Fibroblast of mammary gland (primary cell): Measurements from ENCODE around the gene COL5A3.
"Not testable (repeated sequence)": the region's sequence is repeated elsewhere in the genome, so short reads cannot be mapped to it uniquely, and the experiment has no call there.

Experiments used
- DNase-seq: peaks from one replicate; pipeline ENCODE4 v3.0.0-alpha.2; 2010; ENCODE audit warnings: low read depth
- H3K4me3 ChIP-seq: 2 replicates; pipeline ENCODE4 v1.5.1; 2011; ENCODE audit warnings: low read depth, mild to moderate bottlenecking, low read length, moderate library complexity; ENCODE audit not compliant: control insufficient read depth
- TF ChIP-seq, protein P1 (sequence below): conservative IDR thresholded peaks from 2 replicates; pipeline ENCODE4 v1.5.1; 2011; ENCODE audit warnings: low read depth, low read length, inconsistent platforms; ENCODE audit not compliant: control insufficient read depth, insufficient read depth

COL5A3 gene

DNA sequence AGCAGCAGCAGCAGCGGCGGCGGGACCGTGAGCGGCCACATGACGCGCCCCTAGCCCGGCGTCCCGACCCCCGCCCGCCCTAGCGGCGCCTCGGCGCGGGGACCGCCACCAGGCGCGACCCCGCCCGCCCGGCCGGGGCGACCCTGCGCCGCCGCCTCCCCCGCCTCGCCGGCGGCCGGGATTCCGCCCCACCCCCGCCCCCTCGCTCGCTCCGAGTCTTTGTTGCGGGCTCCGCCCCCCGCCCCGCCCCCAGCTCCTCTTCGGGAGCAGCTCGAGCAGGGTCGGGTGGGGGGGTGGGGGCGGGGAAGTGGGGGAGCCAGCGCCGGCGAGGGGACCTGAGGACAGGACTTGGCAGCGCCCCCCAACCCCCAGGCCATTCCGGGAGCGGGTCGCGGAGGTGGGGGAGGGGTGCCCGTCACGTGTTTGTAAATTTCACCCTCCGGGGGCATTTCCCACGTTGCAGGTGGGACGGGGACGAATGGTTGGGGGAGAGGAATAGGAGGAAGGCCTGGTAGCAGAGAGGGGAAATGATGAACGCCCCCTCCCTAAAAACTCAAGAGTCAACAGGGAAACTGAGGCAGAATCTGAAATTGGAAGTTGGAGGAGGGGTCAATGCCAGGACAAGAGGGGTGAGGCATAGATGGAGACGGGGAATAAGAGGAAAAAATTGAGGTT is 73.8 kb downstream of the COL5A3 start, which contains the start of gene OLFM2:
Gene OLFM2 (minus strand): TSS at position 190 of the 675 bp plus-strand sequence. CDS start 149 bp downstream, at position 41.
- no peak for DNase-seq
- TF ChIP-seq, protein P1, sequence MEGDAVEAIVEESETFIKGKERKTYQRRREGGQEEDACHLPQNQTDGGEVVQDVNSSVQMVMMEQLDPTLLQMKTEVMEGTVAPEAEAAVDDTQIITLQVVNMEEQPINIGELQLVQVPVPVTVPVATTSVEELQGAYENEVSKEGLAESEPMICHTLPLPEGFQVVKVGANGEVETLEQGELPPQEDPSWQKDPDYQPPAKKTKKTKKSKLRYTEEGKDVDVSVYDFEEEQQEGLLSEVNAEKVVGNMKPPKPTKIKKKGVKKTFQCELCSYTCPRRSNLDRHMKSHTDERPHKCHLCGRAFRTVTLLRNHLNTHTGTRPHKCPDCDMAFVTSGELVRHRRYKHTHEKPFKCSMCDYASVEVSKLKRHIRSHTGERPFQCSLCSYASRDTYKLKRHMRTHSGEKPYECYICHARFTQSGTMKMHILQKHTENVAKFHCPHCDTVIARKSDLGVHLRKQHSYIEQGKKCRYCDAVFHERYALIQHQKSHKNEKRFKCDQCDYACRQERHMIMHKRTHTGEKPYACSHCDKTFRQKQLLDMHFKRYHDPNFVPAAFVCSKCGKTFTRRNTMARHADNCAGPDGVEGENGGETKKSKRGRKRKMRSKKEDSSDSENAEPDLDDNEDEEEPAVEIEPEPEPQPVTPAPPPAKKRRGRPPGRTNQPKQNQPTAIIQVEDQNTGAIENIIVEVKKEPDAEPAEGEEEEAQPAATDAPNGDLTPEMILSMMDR = no peak
- no peak within 1 kb of the TSS for H3K4me3 ChIP-seq

DNA sequence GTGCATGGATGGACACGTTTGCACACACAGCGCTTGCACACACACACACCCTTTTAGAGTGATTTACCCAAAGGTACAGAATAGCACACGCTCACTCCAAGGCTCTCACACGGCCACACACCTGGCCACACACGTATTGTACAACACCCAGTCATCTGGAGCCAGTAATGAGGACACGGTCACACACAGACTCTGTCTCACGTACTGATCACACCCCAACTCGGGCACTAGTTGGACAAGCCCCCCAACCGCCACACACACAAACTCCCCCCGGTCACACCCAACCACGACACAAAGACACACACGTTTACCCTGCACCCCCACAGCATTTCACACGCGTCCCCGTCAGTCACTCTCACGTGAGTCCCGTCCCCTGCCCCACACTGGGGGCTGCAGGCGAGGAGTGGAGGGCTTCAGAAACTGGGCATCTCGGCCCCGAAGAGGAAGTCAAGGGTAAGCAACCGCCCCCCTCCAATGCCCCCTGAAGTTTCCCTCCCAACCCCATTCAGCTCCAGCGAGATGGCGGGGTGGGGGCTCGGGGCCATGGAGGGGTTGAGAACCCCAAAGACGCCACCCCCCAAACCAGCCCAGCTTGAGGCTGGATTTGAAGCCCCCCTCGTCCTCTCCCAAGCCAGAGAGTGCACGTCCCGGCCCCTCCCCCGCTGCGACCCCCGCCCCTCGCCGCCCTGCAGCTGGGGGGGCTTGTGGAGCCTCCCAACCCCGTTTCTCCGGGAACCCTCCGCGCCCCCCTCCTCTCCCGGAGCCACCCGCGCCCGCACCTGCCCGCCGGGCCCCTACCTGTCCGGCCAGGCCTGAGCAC is 74.6 kb downstream of the COL5A3 start:
- H3K4me3 ChIP-seq = no peak overlapping the region
- TF ChIP-seq, protein P1 = no peak
- no peak for DNase-seq

DNA sequence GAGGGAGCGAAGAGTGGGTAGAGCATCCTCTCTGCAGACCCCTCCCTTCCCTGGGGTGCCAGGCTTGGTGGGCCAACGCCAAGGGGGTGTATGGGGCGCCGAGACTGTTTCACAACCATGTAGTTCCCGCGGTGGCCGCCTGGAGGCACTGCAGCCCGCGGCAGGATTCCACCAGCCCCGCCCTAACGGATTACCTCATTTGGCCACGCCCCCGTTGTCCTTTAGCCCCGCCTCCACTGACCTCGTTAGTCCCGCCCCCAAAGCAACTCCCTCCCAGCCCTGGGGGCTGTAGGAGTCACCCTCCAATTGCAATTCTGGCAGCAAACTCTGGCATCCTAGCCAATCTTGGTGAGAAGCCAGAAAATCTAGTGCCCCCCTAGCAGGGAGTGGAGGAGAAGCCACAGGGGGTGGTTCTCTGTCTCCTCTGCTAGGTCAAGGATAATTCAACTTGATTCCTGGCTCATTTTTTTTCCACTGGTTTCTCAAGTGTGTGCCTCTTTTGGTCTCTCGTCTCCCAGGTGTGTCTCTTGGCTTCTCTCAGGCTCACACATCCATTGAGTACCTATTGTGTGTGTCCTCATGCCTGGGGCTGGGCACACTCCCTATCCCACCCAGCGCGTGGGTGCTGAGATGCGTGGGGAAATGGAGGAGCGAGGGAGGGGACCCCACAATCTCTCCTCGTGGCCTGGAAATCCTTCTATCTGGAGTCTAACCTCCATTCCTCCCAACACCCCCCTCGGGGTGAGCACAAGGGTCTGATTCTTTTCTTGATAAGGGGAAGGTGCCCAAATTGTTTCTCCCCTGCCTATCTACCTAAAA is 76.0 kb downstream of the COL5A3 start:
- TF ChIP-seq, protein P1 = peak; percentile 80
- no peak overlapping the region for H3K4me3 ChIP-seq
- DNase-seq = peak; percentile 77

DNA sequence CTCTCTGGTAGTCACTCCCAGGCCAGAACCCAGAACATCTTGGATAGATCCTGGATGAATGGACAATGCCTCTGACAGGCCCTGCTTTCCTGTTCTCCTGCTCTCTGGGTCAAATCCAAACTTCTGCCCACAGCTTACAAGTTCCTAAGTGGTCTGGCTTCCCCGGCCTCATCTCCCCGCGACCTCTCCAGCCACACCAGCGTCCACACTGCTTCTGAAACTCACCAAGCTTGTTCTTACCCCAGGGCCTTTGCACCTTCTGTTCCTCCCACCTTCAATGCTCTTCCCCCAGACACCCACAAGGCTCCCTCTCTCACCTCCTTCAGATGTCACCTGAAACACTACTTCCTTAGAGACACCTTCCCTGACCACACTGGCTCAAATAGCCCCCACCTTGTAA is 77.5 kb downstream of the COL5A3 start:
- no peak overlapping the region for H3K4me3 ChIP-seq
- TF ChIP-seq, protein P1 = no peak
- DNase-seq = no peak

DNA sequence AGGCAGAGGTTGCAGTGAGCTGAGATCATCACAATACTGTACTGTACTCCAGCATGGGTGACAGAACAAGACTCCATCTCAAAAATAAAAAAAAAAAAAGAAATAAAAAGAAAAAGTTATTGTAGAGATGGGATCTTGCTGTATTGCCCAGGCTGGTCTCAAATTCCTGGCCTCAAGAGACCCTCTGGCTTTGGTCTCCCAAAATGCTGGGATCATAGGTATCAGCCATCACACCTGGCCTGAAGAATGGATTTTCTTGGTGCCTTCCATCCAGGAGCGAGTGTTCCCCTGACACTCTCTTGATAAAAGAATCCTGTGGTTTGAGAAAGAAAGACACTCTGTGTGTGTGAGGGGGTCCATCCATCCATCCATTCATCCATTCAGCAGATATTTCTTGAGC is 78.7 kb downstream of the COL5A3 start:
- TF ChIP-seq, protein P1 = no peak
- H3K4me3 ChIP-seq = no peak overlapping the region
- DNase-seq = no peak

DNA sequence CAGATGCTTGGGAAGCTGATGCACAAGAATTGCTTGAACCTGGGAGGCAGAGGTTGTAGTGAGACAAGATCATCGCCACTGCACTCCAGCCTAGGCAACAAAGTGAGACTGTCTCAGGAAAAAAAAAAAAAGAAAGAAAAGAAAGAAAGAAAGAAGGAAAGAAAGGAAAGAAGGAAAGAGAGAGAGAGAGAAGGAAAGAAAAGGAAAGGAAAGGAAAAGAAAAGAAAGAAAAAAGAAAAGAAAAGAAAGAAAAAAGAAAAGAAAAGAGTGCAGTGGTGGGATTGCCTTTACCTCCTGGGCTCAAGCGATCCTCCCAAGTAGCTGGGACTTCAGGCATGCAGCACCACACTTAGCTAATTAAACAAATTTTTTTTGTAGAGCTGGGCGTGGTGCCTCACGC is 86.9 kb downstream of the COL5A3 start:
- TF ChIP-seq, protein P1 = no peak
- DNase-seq = no peak
- H3K4me3 ChIP-seq = no peak overlapping the region

DNA sequence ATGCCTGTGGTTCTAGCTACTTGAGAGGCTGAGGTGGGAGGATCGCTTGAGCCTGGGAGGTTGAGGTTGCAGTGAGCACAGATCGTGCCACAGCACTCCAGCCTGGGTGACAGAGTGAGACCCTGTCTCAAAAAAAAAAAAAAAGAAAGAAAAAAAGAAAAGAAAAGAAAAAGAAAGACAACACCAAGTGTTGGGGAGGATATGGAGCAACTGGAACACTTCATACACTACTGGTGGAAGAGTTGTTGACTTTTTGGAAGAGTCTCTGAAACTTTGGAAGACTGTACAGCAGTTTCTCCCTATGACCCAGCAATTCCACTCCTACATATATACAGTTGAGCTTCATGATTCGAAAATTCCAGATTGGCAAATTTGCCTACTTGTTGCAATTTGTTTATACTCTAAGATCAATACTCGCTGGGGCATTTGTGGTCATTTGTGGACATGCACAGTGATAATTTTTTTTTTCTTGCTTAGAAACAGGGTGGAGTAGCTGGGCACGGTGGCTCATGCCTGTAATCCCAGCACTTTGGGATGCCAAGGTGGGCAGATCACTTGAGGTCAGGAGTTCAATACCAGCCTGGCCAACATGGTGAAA is 87.4 kb downstream of the COL5A3 start:
- DNase-seq, H3K4me3 ChIP-seq: not testable (repeated sequence)
